Activated naive CD8-positive, alpha-beta T cell treated with anti-CD3 and anti-CD28 coated beads, Interleukin-2, amount 50 U/mL, for 24 hours (primary cell): Measurements from ENCODE around the gene KLF4.
"Not testable (repeated sequence)": the region's sequence is repeated elsewhere in the genome, so short reads cannot be mapped to it uniquely, and the experiment has no call there.

ENCODE experiments used
- ATAC-seq: fragments of 150-1000 bp; cut with Tn5 transposase; one replicate; pipeline ENCODE4 v1.10.0; 2021
- DNase-seq: peaks from one replicate; pipeline ENCODE4 v3.0.0; 2021
- H3K27ac Mint-ChIP-seq: one replicate; pipeline ENCODE4 v1.8.0; 2021; ENCODE audit warnings: mild to moderate bottlenecking, mixed read lengths
- H3K27me3 Mint-ChIP-seq: one replicate; pipeline ENCODE4 v1.8.0; 2021; ENCODE audit warnings: mixed read lengths
- H3K36me3 Mint-ChIP-seq: one replicate; pipeline ENCODE4 v1.8.0; 2021; ENCODE audit warnings: low read depth, mixed read lengths
- H3K4me1 Mint-ChIP-seq: one replicate; pipeline ENCODE4 v1.8.0; 2021; ENCODE audit warnings: mixed read lengths
- H3K4me3 Mint-ChIP-seq: one replicate; pipeline ENCODE4 v1.8.0; 2021; ENCODE audit warnings: mild to moderate bottlenecking, moderate library complexity, mixed read lengths
- H3K9me3 Mint-ChIP-seq: one replicate; pipeline ENCODE4 v1.8.0; 2021; ENCODE audit warnings: mixed read lengths

Gene KLF4

GRCh38 chr9:107489687-107490605 is at the start of gene KLF4:
Gene KLF4, minus strand, starts transcription at chr9:107489769. Its CDS starts 597 bp downstream, at chr9:107489172.
- peak within 1 kb of the TSS; percentile 65 for H3K27ac Mint-ChIP-seq

DNA sequence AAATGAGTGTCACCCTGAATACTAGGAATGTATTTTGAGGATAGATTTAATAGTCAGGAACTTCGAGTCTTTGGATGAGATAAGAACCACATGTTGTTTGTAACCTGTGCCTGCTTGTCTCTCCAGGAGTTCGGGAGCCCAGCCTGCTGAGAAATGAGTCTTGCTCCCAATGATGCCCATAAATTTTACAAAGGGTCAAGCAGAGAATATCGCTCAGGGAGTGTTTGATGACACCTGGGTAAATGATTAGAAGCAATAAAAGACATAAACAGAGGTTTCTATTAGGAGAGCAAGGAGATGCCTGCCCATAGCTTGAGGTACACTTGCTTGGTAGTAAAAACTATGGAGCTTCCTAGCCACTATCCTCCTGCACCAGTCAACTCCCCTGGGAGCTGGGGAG is 46.9 kb upstream of the KLF4 start:
- H3K27me3 Mint-ChIP-seq = peaks cover 1% of the 10 kb centered on the region
- ATAC-seq (no peak), DNase-seq (no peak)
- no peak overlapping the region for H3K27ac Mint-ChIP-seq
- no peaks in the 10 kb centered on the region for H3K4me1 Mint-ChIP-seq
- no peak overlapping the region for H3K4me3 Mint-ChIP-seq
- no peaks in the 10 kb centered on the region for H3K36me3 Mint-ChIP-seq
- H3K9me3 Mint-ChIP-seq = no peaks in the 10 kb centered on the region

More at GRCh38 chr9:107489687-107490605, at the start of gene KLF4:
- ATAC-seq (peak; percentile 82), DNase-seq (peak; percentile 73)
- Mint-ChIP-seq H3K4me1 (peaks cover 16% of the 10 kb centered on the region), H3K4me3 (peak within 1 kb of the TSS; percentile 77), H3K36me3 (no peaks in the 10 kb centered on the region), H3K27me3 (peaks cover 67% of the 10 kb centered on the region), H3K9me3 (no peaks in the 10 kb centered on the region)

- Mint-ChIP-seq H3K27me3 (peaks cover 1% of the 10 kb centered on the region), H3K4me1 (no peaks in the 10 kb centered on the region), H3K4me3 (no peak overlapping the region), H3K9me3 (no peaks in the 10 kb centered on the region), H3K36me3 (no peaks in the 10 kb centered on the region), H3K27ac (no peak overlapping the region)
- DNase-seq = no peak
- ATAC-seq = no peak
Measured at GRCh38 chr9:107534510-107535078, 45.0 kb upstream of the KLF4 start.

- Mint-ChIP-seq H3K9me3 (peaks cover 4% of the 10 kb centered on the region), H3K4me3 (no peak overlapping the region), H3K4me1 (no peaks in the 10 kb centered on the region), H3K27ac (no peak overlapping the region), H3K27me3 (peaks cover 1% of the 10 kb centered on the region), H3K36me3 (no peaks in the 10 kb centered on the region)
- no peak for ATAC-seq
- no peak for DNase-seq
Measured at GRCh38 chr9:107530679-107531078, 41.1 kb upstream of the KLF4 start.

DNA sequence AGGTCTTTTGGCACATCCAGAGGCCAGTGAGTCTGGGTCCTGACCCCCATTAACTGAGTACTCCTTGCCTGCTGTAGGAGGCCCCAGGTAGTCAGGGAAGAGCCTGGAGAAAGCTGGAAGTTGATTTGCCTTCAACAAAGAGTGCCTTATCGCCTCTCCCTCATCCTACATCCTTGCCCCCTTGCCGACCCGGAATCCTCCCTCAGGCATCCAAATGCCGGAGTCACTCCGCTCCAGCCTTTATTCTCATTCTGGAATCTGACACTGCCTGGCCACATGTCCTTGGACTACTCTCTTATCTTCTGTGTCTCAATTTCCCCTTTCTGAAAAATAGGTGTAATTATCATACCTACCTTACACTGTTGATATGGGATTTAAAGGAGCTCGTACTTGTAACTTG is 39.1 kb upstream of the KLF4 start:
- H3K4me3 Mint-ChIP-seq = no peak overlapping the region
- H3K36me3 Mint-ChIP-seq = no peaks in the 10 kb centered on the region
- DNase-seq = no peak
- no peak overlapping the region for H3K27ac Mint-ChIP-seq
- ATAC-seq = no peak
- no peaks in the 10 kb centered on the region for H3K4me1 Mint-ChIP-seq
- H3K27me3 Mint-ChIP-seq = peaks cover 1% of the 10 kb centered on the region
- peaks cover 4% of the 10 kb centered on the region for H3K9me3 Mint-ChIP-seq

DNA sequence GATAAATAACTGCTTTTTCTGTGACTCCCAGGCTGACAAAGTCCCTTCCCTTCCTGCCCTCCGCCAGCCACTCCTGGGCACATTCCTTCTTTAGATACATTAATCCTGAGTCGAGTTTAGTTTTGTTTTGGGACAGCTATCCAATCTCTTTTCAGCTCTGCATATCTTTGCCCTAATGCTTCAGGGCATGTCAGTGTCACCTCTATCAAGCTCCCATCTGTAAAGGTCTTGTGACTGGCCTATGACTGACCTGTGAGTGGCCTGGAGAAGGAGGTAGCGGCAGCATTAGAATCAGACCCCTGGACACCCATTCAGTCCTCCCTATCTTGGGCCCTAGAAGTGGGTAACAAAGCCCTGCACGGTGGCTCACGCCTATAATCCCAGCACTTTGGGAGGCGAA is 34.0 kb upstream of the KLF4 start:
- H3K9me3 Mint-ChIP-seq = peaks cover 13% of the 10 kb centered on the region
- DNase-seq (no peak), ATAC-seq (no peak)
- no peaks in the 10 kb centered on the region for H3K27me3 Mint-ChIP-seq
- no peak overlapping the region for H3K4me3 Mint-ChIP-seq
- H3K4me1 Mint-ChIP-seq = no peaks in the 10 kb centered on the region
- H3K27ac Mint-ChIP-seq = no peak overlapping the region
- H3K36me3 Mint-ChIP-seq = no peaks in the 10 kb centered on the region

- peaks cover 13% of the 10 kb centered on the region for H3K9me3 Mint-ChIP-seq
- H3K4me3 Mint-ChIP-seq = no peak overlapping the region
- DNase-seq (no peak), ATAC-seq (no peak)
- H3K36me3 Mint-ChIP-seq = no peaks in the 10 kb centered on the region
- H3K27me3 Mint-ChIP-seq = no peaks in the 10 kb centered on the region
- H3K27ac Mint-ChIP-seq = no peak overlapping the region
- no peaks in the 10 kb centered on the region for H3K4me1 Mint-ChIP-seq
Measured at GRCh38 chr9:107520186-107520585, 30.6 kb upstream of the KLF4 start.

DNA sequence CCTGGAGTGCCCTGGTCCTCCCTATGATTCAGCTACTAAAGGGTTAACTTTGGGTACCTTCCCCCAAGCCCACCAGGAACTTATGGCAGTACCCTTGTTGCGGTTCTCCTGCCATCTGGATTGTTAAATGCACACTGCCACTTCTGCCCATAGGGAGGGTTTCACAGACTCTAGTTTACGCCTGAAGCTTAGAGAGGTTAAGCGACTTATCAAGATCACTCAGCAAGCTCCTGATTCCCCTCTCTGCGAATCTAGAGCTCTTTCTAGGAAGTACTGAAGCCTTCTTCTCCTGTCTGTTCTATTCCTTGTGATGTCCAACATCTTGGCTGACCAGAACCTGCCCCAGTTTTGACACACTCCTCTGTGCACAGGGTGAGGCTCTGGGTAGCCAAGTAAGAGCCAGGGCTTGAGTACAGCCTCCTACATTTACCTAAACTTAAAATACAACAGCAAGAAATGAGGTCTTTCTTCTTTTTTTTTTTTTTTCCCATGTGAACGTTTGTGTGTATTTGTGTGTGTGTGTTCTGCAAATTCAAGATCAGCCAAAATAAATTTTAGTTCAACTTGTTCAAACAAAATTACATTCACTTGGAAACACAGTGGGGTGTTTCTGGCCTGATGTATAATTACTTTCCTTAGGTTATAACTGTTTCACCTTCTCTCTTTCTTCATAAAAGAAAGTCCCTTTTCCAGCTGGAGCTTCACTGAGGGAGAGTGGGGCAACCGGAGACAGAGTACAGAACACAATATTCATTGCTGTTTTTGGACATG is 28.7 kb upstream of the KLF4 start:
- DNase-seq = no peak
- Mint-ChIP-seq H3K36me3 (no peaks in the 10 kb centered on the region), H3K4me1 (no peaks in the 10 kb centered on the region), H3K9me3 (peaks cover 13% of the 10 kb centered on the region), H3K4me3 (no peak overlapping the region), H3K27ac (no peak overlapping the region), H3K27me3 (no peaks in the 10 kb centered on the region)
- ATAC-seq = no peak

DNA sequence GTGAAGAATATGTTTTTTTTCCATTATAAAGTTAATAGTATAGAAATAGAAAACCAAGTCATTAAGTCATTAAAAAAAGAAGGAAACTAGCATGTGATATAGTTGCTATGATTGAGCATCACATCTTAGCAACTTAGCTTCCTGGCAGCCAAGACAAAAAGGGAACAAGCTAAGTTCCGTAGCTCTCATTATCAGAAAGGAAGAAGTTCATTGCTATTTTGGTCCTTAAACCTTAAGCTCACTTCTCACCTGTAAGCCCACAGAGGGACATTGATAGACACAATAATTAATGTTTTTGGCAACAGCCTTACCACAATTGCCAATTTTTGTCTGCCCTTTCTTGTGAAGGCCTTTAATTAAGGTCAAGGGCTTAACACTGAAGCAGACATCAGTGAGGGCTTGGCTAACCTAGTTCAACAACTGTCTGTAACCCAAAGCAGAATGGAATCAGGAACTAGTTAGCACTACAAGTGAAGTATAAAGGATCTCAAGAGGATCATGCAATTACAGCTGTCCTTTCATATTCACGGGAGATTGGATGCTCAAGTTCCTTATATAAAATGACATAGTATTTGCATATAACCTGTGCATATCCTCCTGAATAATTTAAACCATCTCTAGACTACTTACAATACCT is 24.0 kb upstream of the KLF4 start:
- Mint-ChIP-seq H3K9me3 (peaks cover 4% of the 10 kb centered on the region), H3K36me3 (no peaks in the 10 kb centered on the region), H3K4me3 (no peak overlapping the region), H3K4me1 (no peaks in the 10 kb centered on the region), H3K27ac (no peak overlapping the region), H3K27me3 (no peaks in the 10 kb centered on the region)
- ATAC-seq (no peak), DNase-seq (no peak)

GRCh38 chr9:107504585-107505455 is 15.3 kb upstream of the KLF4 start:
- H3K27ac Mint-ChIP-seq = no peak overlapping the region

GRCh38 chr9:107502464-107502863 is 12.9 kb upstream of the KLF4 start:
- H3K27me3 Mint-ChIP-seq = no peaks in the 10 kb centered on the region

More at GRCh38 chr9:107504585-107505455, 15.3 kb upstream of the KLF4 start:
- no peaks in the 10 kb centered on the region for H3K9me3 Mint-ChIP-seq
- H3K27me3 Mint-ChIP-seq = no peaks in the 10 kb centered on the region
- H3K4me3 Mint-ChIP-seq = no peak overlapping the region
- ATAC-seq (no peak), DNase-seq (no peak)
- H3K4me1 Mint-ChIP-seq = no peaks in the 10 kb centered on the region
- H3K36me3 Mint-ChIP-seq = no peaks in the 10 kb centered on the region

DNA sequence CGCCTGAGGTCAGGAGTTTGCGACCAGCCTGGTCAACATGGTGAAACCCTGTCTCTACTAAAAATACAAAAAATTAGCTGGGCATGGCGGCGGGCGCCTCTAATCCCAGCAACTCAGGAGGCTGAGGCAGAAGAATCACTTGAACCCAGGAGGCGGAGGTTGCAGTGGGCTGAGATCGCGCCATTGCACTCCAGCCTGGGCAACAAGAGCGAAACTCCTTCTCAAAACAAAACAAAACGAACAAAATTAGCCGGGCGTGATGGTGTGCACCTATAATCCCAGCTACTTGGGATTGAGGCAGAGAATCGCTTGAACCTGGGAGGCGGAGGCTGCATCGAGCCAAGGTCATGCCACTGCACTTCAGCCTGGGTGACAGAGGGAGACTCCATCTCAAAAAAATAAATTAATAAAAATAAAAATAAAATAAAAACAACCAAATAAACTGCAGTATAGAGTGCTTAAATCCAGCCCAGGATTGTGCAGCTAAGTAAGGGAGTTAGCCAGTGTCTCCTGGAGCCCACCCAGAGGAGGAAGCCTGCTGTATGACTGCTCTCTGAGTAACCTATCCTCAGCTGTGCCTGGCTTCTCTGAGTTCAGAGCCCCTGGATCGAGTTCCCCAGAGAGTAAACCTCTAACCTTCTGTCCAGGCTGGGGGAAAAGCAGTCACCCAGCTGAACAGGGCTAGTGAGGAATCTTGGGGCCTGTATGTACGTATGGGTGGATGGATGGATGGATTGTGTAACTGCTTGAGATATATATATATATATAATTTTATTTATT is 11.0 kb upstream of the KLF4 start:
- H3K27ac Mint-ChIP-seq, H3K36me3 Mint-ChIP-seq, H3K27me3 Mint-ChIP-seq, H3K9me3 Mint-ChIP-seq, H3K4me3 Mint-ChIP-seq, DNase-seq, H3K4me1 Mint-ChIP-seq, ATAC-seq: not testable (repeated sequence)

More at GRCh38 chr9:107502464-107502863, 12.9 kb upstream of the KLF4 start:
- H3K4me1 Mint-ChIP-seq = no peaks in the 10 kb centered on the region
- H3K4me3 Mint-ChIP-seq = no peak overlapping the region
- ATAC-seq (no peak), DNase-seq (no peak)
- no peak overlapping the region for H3K27ac Mint-ChIP-seq
- no peaks in the 10 kb centered on the region for H3K9me3 Mint-ChIP-seq
- no peaks in the 10 kb centered on the region for H3K36me3 Mint-ChIP-seq

- Mint-ChIP-seq H3K9me3 (no peaks in the 10 kb centered on the region), H3K27ac (no peak overlapping the region), H3K36me3 (no peaks in the 10 kb centered on the region), H3K4me3 (no peak overlapping the region), H3K27me3 (peaks cover 26% of the 10 kb centered on the region), H3K4me1 (no peaks in the 10 kb centered on the region)
- no peak for DNase-seq
- ATAC-seq = no peak
Measured at GRCh38 chr9:107496976-107497375, 7.4 kb upstream of the KLF4 start.
